SU-DHL-6 (cell line): Measurements from ENCODE around the gene HOXA5.

Source experiments
- H2AFZ ChIP-seq: fragments of 200-600 bp; sonication (generic); 2 replicates; pipeline ENCODE4 v1.6.1; 2014; ENCODE audit warnings: low read depth, mild to moderate bottlenecking, moderate library complexity, mixed read lengths, antibody characterized with exemption, low read length; ENCODE audit not compliant: severe bottlenecking
- H3F3A ChIP-seq: fragments of 200-600 bp; shearing (Covaris generic); 2 replicates; pipeline ENCODE4 v1.6.0; 2016; ENCODE audit warnings: antibody characterized with exemption, mild to moderate bottlenecking; ENCODE audit not compliant: insufficient read depth
- H3K27ac ChIP-seq: fragments of 200-600 bp; sonication (generic); 2 replicates; pipeline ENCODE4 v1.5.1; 2016; ENCODE audit warnings: low read depth, mild to moderate bottlenecking, low read length, moderate library complexity, mixed read lengths
- H3K27me3 ChIP-seq: fragments of 200-600 bp; sonication (generic), shearing (Covaris generic); 2 replicates; pipeline ENCODE4 v1.6.0; 2014; ENCODE audit warnings: mild to moderate bottlenecking, low read length
- H3K36me3 ChIP-seq: fragments of 200-600 bp; sonication (generic); 2 replicates; pipeline ENCODE4 v1.6.1; 2014; ENCODE audit warnings: mild to moderate bottlenecking, low read length, mixed read lengths
- H3K4me2 ChIP-seq: fragments of 300-600, 200-600 bp; shearing (Covaris generic), sonication (generic); 2 replicates; pipeline ENCODE4 v1.6.0; 2014; ENCODE audit warnings: low read length, low read depth, mild to moderate bottlenecking; ENCODE audit not compliant: poor library complexity, severe bottlenecking
- H3K4me3 ChIP-seq: fragments of 200-600 bp; sonication (generic); 2 replicates; pipeline ENCODE4 v1.5.1; 2014; ENCODE audit warnings: antibody characterized with exemption, low read length, mild to moderate bottlenecking, mixed read lengths; ENCODE audit not compliant: insufficient read depth, poor library complexity, severe bottlenecking
- H3K79me2 ChIP-seq: fragments of 200-600 bp; sonication (generic); 2 replicates; pipeline ENCODE4 v1.6.1; 2014; ENCODE audit warnings: mild to moderate bottlenecking, low read length, moderate library complexity; ENCODE audit not compliant: insufficient read depth
- H3K9ac ChIP-seq: fragments of 200-600 bp; sonication (generic); 2 replicates; pipeline ENCODE4 v1.7.0; 2014; ENCODE audit warnings: mild to moderate bottlenecking, low read length
- H3K9me2 ChIP-seq: fragments of 200-600 bp; sonication (generic); replicated peaks from 2 replicates; pipeline ENCODE4 v1.6.1; 2014; ENCODE audit warnings: low read length; ENCODE audit not compliant: insufficient read depth
- H3K9me3 ChIP-seq: fragments of 200-600 bp; sonication (generic); 2 replicates; pipeline ENCODE4 v1.6.1; 2014; ENCODE audit warnings: low read length, mixed read lengths; ENCODE audit not compliant: insufficient read depth
- H4K20me1 ChIP-seq: fragments of 200-600 bp; sonication (generic); 2 replicates; pipeline ENCODE4 v1.6.1; 2014; ENCODE audit warnings: low read depth, mild to moderate bottlenecking, antibody characterized with exemption, low read length, moderate library complexity, mixed read lengths
- EZH2phosphoT487 ChIP-seq: fragments of 200-600 bp; sonication (generic), shearing (Covaris generic); conservative IDR thresholded peaks from 2 replicates; pipeline ENCODE4 v1.6.1; 2018; ENCODE audit warnings: mild to moderate bottlenecking, antibody characterized with exemption, low read length, moderate library complexity, mixed read lengths
- TF ChIP-seq, protein P1 (sequence below): fragments of 200-600 bp; sonication (generic); IDR thresholded peaks from one replicate; pipeline ENCODE4 v1.5.1; 2017; ENCODE audit warnings: antibody characterized with exemption, mild to moderate bottlenecking, low read length, moderate library complexity; ENCODE audit not compliant: insufficient read depth, poor library complexity, severe bottlenecking

HOXA5 gene

DNA sequence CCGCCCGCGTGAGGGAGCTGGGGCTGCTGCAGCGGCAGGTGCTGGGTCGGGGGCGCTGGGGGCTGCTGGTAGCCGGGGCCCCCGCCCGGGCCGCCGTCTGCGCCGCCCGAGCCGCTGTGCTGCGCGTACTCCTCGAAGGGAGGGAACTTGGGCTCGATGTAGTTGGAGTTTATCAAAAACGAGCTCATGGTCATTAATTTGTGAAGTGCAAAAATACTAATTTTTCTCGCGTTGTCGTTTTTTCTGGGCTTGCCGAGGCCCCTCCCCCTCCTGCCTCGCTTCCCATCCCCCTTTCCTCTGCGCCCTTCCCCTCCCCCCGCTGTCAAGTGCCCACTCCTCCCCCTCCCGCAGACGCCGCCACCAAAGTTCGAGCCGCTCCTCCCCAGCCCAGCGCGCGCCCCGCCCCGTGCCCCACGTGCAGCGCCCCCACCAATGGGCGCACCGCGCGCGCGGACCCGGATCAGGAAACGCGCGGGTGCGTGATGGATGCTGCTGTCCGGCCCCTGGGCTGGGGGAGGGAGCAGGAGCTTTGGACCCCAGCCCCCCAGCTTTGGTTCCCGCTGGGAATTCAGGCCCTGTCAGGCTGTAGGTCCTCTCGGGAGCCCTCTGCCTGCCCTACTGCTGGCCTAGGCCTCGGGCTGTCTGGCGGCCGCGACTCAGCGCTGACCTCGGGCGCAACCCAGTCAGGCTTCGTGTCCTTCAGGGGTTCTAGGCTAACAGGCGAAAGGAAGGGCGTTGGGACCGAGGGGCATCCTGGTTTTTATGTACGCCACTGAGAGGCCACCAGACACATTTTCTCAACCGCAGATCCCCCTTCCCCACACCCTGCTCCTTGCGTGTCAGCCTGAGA lies 12.7 kb downstream of the HOXA5 start, which contains the start of gene HOXA4:
TSS of gene HOXA4 (minus strand) at position 218 of the 850 bp plus-strand sequence. CDS start at position 194, 24 bp downstream.
- peak within 1 kb of the TSS; percentile 82 for H3K4me3 ChIP-seq
- peak within 1 kb of the TSS; percentile 65 for H3K4me2 ChIP-seq
- peak within 1 kb of the TSS; percentile 84 for H3K9ac ChIP-seq
- H3K36me3 ChIP-seq: no peaks in the 10 kb centered on the region
- TF ChIP-seq, protein P1, sequence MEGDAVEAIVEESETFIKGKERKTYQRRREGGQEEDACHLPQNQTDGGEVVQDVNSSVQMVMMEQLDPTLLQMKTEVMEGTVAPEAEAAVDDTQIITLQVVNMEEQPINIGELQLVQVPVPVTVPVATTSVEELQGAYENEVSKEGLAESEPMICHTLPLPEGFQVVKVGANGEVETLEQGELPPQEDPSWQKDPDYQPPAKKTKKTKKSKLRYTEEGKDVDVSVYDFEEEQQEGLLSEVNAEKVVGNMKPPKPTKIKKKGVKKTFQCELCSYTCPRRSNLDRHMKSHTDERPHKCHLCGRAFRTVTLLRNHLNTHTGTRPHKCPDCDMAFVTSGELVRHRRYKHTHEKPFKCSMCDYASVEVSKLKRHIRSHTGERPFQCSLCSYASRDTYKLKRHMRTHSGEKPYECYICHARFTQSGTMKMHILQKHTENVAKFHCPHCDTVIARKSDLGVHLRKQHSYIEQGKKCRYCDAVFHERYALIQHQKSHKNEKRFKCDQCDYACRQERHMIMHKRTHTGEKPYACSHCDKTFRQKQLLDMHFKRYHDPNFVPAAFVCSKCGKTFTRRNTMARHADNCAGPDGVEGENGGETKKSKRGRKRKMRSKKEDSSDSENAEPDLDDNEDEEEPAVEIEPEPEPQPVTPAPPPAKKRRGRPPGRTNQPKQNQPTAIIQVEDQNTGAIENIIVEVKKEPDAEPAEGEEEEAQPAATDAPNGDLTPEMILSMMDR: no peak
- no peak for TF ChIP-seq EZH2phosphoT487
- H3K27me3 ChIP-seq: no peaks in the 10 kb centered on the region
- H3K9me3 ChIP-seq: no peaks in the 10 kb centered on the region
- peak within 1 kb of the TSS; percentile 86 for H3K27ac ChIP-seq
- H2AFZ ChIP-seq: peak within 1 kb of the TSS; percentile 95
- H3F3A ChIP-seq: peaks cover 7% of the 10 kb centered on the region; the same call in 1 of the 2 replicates
- H3K9me2 ChIP-seq: no peaks in the 10 kb centered on the region
- H4K20me1 ChIP-seq: no peaks in the 10 kb centered on the region
- H3K79me2 ChIP-seq: no peaks in the 10 kb centered on the region

DNA sequence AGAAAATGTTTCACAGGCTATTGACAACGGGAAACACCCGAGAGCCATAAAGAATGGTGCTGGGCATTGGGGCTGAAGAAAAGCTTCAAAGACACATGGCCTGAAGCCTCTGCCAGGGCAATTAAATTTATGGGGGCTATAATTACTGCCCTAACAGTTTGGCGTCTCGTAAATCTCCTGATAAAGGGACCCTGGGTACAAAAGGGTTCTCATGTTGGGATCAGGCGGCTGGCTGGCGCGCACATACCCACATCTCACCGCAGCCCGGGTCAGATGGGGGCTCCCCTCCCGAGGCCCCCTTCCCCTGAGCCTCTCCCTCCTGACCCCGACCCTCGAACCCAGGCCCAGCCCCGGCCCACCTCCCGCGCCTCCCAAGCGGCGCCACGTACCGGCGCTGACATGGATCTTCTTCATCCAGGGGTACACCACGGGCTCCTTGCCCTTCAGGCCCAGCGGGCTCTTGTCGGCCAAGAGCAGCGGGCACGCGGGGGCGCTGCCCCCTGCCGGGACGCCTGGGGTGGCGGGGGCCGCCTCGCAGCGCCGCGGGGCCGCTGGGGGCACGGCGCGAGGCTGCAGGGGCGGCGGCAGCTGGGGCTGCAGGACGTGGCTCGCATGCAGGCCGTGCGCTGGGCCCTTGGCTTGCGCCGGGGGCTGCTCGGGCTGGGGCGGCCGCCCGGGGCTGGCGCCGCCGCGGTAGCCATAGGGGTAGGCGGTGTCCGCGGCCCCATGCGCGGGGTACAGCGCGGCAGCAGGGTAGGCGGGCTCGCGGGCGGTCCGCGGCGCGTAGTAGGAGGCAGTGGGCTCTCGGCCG lies 13.5 kb downstream of the HOXA5 start:
- H3K9me2 ChIP-seq: no peaks in the 10 kb centered on the region
- H2AFZ ChIP-seq: peak overlapping the region; percentile 74
- H3K9ac ChIP-seq: peak overlapping the region; percentile 84
- TF ChIP-seq, protein P1: peak; percentile 58
- TF ChIP-seq EZH2phosphoT487: no peak
- H3K79me2 ChIP-seq: no peaks in the 10 kb centered on the region
- H3K36me3 ChIP-seq: no peaks in the 10 kb centered on the region
- no peaks in the 10 kb centered on the region for H4K20me1 ChIP-seq
- H3K27me3 ChIP-seq: no peaks in the 10 kb centered on the region
- H3K9me3 ChIP-seq: no peaks in the 10 kb centered on the region
- H3K4me3 ChIP-seq: peak overlapping the region; percentile 82
- H3K4me2 ChIP-seq: peak overlapping the region; percentile 65
- H3K27ac ChIP-seq: peak overlapping the region; percentile 86
- peaks cover 7% of the 10 kb centered on the region; the same call in 1 of the 2 replicates for H3F3A ChIP-seq

DNA sequence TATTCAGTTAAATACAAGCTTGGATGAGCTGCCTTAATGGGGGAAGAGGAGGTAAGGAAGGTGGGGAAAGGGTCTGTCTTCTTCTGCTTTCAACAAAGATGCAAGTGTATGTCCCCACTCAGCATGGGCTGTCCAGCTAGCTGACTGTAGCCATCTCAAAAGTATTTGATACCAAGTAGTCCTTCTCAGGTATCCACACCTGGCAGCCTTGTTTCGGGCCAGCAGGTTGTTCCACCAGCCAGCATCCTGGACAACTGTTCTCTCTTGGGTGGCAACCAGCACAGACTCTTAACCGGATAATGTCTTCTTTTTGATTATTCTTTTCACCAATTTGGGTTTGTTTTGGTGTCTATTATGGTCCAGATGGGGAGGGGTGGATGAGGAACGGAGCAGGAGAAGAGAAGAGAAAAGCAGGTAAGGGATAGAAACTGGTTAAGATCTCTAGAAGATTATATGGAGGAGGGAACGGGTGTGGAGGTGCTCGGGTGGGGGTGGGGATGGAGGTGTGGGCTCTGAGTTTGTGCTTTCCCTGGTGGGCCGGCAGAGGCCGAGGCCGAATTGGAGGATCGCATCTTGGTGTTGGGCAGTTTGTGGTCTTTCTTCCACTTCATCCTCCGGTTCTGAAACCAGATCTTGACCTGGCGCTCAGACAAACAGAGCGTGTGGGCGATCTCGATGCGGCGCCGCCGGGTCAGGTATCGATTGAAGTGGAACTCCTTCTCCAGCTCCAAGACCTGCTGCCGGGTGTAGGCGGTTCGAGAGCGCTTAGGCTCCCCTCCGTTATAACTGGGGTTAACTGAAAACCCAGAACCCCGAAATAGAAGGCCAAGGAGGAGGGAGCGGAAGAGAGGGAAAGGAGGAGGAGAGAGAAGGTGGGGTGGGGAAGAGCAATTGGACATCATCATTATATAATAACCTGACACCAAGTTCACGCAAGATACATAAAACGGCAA lies 14.4 kb downstream of the HOXA5 start:
- peak overlapping the region; percentile 82 for H3K4me3 ChIP-seq
- H4K20me1 ChIP-seq: no peaks in the 10 kb centered on the region
- TF ChIP-seq, protein P1: no peak
- TF ChIP-seq EZH2phosphoT487: no peak
- H3K79me2 ChIP-seq: no peaks in the 10 kb centered on the region
- H3K9me2 ChIP-seq: no peaks in the 10 kb centered on the region
- peak overlapping the region; percentile 65 for H3K4me2 ChIP-seq
- H3F3A ChIP-seq: peaks cover 7% of the 10 kb centered on the region; the same call in 1 of the 2 replicates
- peak overlapping the region; percentile 84 for H3K9ac ChIP-seq
- H3K9me3 ChIP-seq: no peaks in the 10 kb centered on the region
- peak overlapping the region; percentile 74 for H2AFZ ChIP-seq
- no peak overlapping the region for H3K27ac ChIP-seq
- H3K36me3 ChIP-seq: no peaks in the 10 kb centered on the region
- no peaks in the 10 kb centered on the region for H3K27me3 ChIP-seq
